ENCODE data around the gene KCNQ1.

The KCNQ1 gene

GRCh38 chr11:2834503-2835273, 389.9 kb downstream of the KCNQ1 start:
- no peaks in the 10 kb centered on the region for H3K9me3 Mint-ChIP-seq
- no peak overlapping the region for H3K4me3 Mint-ChIP-seq
- H3K27me3 Mint-ChIP-seq = no peaks in the 10 kb centered on the region
- DNase-seq (ENCODE audit: low spot score in 2 of 2) = no peak
- no peak for ATAC-seq (ENCODE audit: low read depth)
- no peak overlapping the region for H3K27ac Mint-ChIP-seq
- peaks cover 7% of the 10 kb centered on the region for H3K4me1 Mint-ChIP-seq
- peaks cover 14% of the 10 kb centered on the region for H3K36me3 Mint-ChIP-seq

- peaks cover 7% of the 10 kb centered on the region for H3K4me1 Mint-ChIP-seq
- DNase-seq (ENCODE audit: low spot score in 2 of 2) = no peak
- no peak for ATAC-seq (ENCODE audit: low read depth)
- no peaks in the 10 kb centered on the region for H3K27me3 Mint-ChIP-seq
- no peak overlapping the region for H3K27ac Mint-ChIP-seq
- H3K4me3 Mint-ChIP-seq = no peak overlapping the region
- H3K36me3 Mint-ChIP-seq = peaks cover 13% of the 10 kb centered on the region
- H3K9me3 Mint-ChIP-seq = no peaks in the 10 kb centered on the region
Measured at GRCh38 chr11:2835296-2835695, 390.5 kb downstream of the KCNQ1 start.

- ATAC-seq (ENCODE audit: low read depth) (no peak), DNase-seq (ENCODE audit: low spot score in 2 of 2) (no peak)
- Mint-ChIP-seq H3K9me3 (no peaks in the 10 kb centered on the region), H3K27ac (peak overlapping the region; percentile 78), H3K36me3 (peaks cover 9% of the 10 kb centered on the region), H3K27me3 (no peaks in the 10 kb centered on the region), H3K4me1 (peaks cover 7% of the 10 kb centered on the region), H3K4me3 (no peak overlapping the region)
Measured at GRCh38 chr11:2835751-2836150, 390.9 kb downstream of the KCNQ1 start.

- Mint-ChIP-seq H3K4me3 (no peak overlapping the region), H3K9me3 (no peaks in the 10 kb centered on the region), H3K4me1 (peaks cover 7% of the 10 kb centered on the region), H3K27me3 (no peaks in the 10 kb centered on the region), H3K27ac (peak overlapping the region; percentile 78), H3K36me3 (peaks cover 9% of the 10 kb centered on the region)
- DNase-seq (ENCODE audit: low spot score in 2 of 2) (no peak), ATAC-seq (ENCODE audit: low read depth) (no peak)
Measured at GRCh38 chr11:2836315-2837095, 391.7 kb downstream of the KCNQ1 start.

GRCh38 chr11:2837096-2837601, 392.3 kb downstream of the KCNQ1 start:
- no peaks in the 10 kb centered on the region for H3K9me3 Mint-ChIP-seq
- H3K4me3 Mint-ChIP-seq = no peak overlapping the region
- no peaks in the 10 kb centered on the region for H3K27me3 Mint-ChIP-seq
- ATAC-seq (ENCODE audit: low read depth) = no peak
- DNase-seq (ENCODE audit: low spot score in 2 of 2) = no peak
- no peak overlapping the region for H3K27ac Mint-ChIP-seq
- H3K4me1 Mint-ChIP-seq = peaks cover 7% of the 10 kb centered on the region
- H3K36me3 Mint-ChIP-seq = peaks cover 10% of the 10 kb centered on the region

GRCh38 chr11:2837651-2838050, 392.8 kb downstream of the KCNQ1 start:
- ATAC-seq (ENCODE audit: low read depth) = no peak
- Mint-ChIP-seq H3K27ac (no peak overlapping the region), H3K4me1 (peaks cover 7% of the 10 kb centered on the region), H3K36me3 (peaks cover 10% of the 10 kb centered on the region), H3K4me3 (no peak overlapping the region), H3K27me3 (no peaks in the 10 kb centered on the region), H3K9me3 (no peaks in the 10 kb centered on the region)
- no peak for DNase-seq (ENCODE audit: low spot score in 2 of 2)

- no peaks in the 10 kb centered on the region for H3K9me3 Mint-ChIP-seq
- no peak overlapping the region for H3K4me3 Mint-ChIP-seq
- ATAC-seq (ENCODE audit: low read depth) = no peak
- DNase-seq (ENCODE audit: low spot score in 2 of 2) = no peak
- no peaks in the 10 kb centered on the region for H3K27me3 Mint-ChIP-seq
- no peak overlapping the region for H3K27ac Mint-ChIP-seq
- H3K36me3 Mint-ChIP-seq = peaks cover 10% of the 10 kb centered on the region
- H3K4me1 Mint-ChIP-seq = peaks cover 7% of the 10 kb centered on the region
Measured at GRCh38 chr11:2838091-2838490, 393.3 kb downstream of the KCNQ1 start.

- ATAC-seq (ENCODE audit: low read depth) = no peak
- Mint-ChIP-seq H3K4me3 (no peak overlapping the region), H3K4me1 (peaks cover 7% of the 10 kb centered on the region), H3K36me3 (peaks cover 10% of the 10 kb centered on the region), H3K9me3 (no peaks in the 10 kb centered on the region), H3K27me3 (no peaks in the 10 kb centered on the region), H3K27ac (no peak overlapping the region)
- no peak for DNase-seq (ENCODE audit: low spot score in 2 of 2)
Measured at GRCh38 chr11:2838676-2839294, 394.0 kb downstream of the KCNQ1 start.

GRCh38 chr11:2839395-2839943, 394.7 kb downstream of the KCNQ1 start:
- no peak for DNase-seq (ENCODE audit: low spot score in 2 of 2)
- Mint-ChIP-seq H3K4me1 (peaks cover 4% of the 10 kb centered on the region), H3K9me3 (no peaks in the 10 kb centered on the region), H3K36me3 (peaks cover 10% of the 10 kb centered on the region), H3K27me3 (no peaks in the 10 kb centered on the region), H3K27ac (no peak overlapping the region), H3K4me3 (no peak overlapping the region)
- no peak for ATAC-seq (ENCODE audit: low read depth)

- H3K36me3 Mint-ChIP-seq = peaks cover 1% of the 10 kb centered on the region
- ATAC-seq (ENCODE audit: low read depth) = no peak
- no peaks in the 10 kb centered on the region for H3K9me3 Mint-ChIP-seq
- no peaks in the 10 kb centered on the region for H3K4me1 Mint-ChIP-seq
- H3K4me3 Mint-ChIP-seq = no peak overlapping the region
- H3K27me3 Mint-ChIP-seq = no peaks in the 10 kb centered on the region
- H3K27ac Mint-ChIP-seq = no peak overlapping the region
- no peak for DNase-seq (ENCODE audit: low spot score in 2 of 2)
Measured at GRCh38 chr11:2841411-2842190, 396.8 kb downstream of the KCNQ1 start.

- H3K27ac Mint-ChIP-seq = no peak overlapping the region
- no peaks in the 10 kb centered on the region for H3K4me1 Mint-ChIP-seq
- ATAC-seq (ENCODE audit: low read depth) (no peak), DNase-seq (ENCODE audit: low spot score in 2 of 2) (no peak)
- no peaks in the 10 kb centered on the region for H3K9me3 Mint-ChIP-seq
- H3K36me3 Mint-ChIP-seq = peaks cover 4% of the 10 kb centered on the region
- H3K4me3 Mint-ChIP-seq = no peak overlapping the region
- no peaks in the 10 kb centered on the region for H3K27me3 Mint-ChIP-seq
Measured at GRCh38 chr11:2842876-2843275, 398.1 kb downstream of the KCNQ1 start.

GRCh38 chr11:2843551-2843950, 398.7 kb downstream of the KCNQ1 start:
- Mint-ChIP-seq H3K9me3 (no peaks in the 10 kb centered on the region), H3K27me3 (no peaks in the 10 kb centered on the region), H3K27ac (no peak overlapping the region), H3K4me3 (no peak overlapping the region), H3K36me3 (peaks cover 4% of the 10 kb centered on the region), H3K4me1 (no peaks in the 10 kb centered on the region)
- DNase-seq (ENCODE audit: low spot score in 2 of 2) = no peak
- ATAC-seq (ENCODE audit: low read depth) = no peak

- no peaks in the 10 kb centered on the region for H3K27me3 Mint-ChIP-seq
- H3K4me3 Mint-ChIP-seq = no peak overlapping the region
- H3K9me3 Mint-ChIP-seq = no peaks in the 10 kb centered on the region
- H3K27ac Mint-ChIP-seq = no peak overlapping the region
- peaks cover 7% of the 10 kb centered on the region for H3K36me3 Mint-ChIP-seq
- ATAC-seq (ENCODE audit: low read depth) (no peak), DNase-seq (ENCODE audit: low spot score in 2 of 2) (no peak)
- H3K4me1 Mint-ChIP-seq = no peaks in the 10 kb centered on the region
Measured at GRCh38 chr11:2844116-2844842, 399.5 kb downstream of the KCNQ1 start.

Data from memory B cell (primary cell).